K562 (cell line): ENCODE results near the gene RMND5A. TPM values are rescaled to one million over a fixed set of nuclear protein-coding genes. Genes with fewer than 3 reads are reported as not detected.
A peak's percentile ranks its signal among the peaks of the same experiment; 100 is the strongest.

Source experiments
- ATAC-seq: fragments of 200-7000 bp; cut with Tn5 transposase; 3 replicates; pipeline ENCODE4 v1.9.1; 2020; ENCODE audit warnings: moderate library complexity
- BruUV-seq: library from RNA; stranded (reverse); fragments of 400-500 nt; replicated peaks from 2 replicates; lab custom pipeline; 2021; lab: Mats Ljungman, UMichigan
- CTCF ChIA-PET: fragments of 300-600 bp; formaldehyde crosslinking; extraction: SDS; loops from one replicate; lab custom pipeline; 2021; ENCODE audit warnings: low intra/inter-chr PET ratio; lab: Yijun Ruan, JAX
- POLR2A ChIA-PET: fragments of 300-600, 350-650 bp; sonication (Branson Sonifier 250); formaldehyde crosslinking; extraction: SDS; loops from one replicate; lab custom pipeline; 2021; ENCODE audit warnings: antibody characterized with exemption, inconsistent platforms; lab: Yijun Ruan, JAX
- DNase-seq, 4 experiments: peaks; one replicate each; pipeline versions ENCODE4 v3.0.0 to v3.0.0-alpha.2; 2011 to 2018; ENCODE audit warnings: low spot score in 3 of 4, mixed read lengths in 3 of 4; ENCODE audit errors: extremely low read depth in 1 of 4
- FAIRE-seq: peaks from 2 replicates; lab custom pipeline; 2011; peaks lifted over from hg19 to GRCh38; lab: Jason Lieb, UNC
- H2AFZ ChIP-seq: 2 replicates; pipeline ENCODE4 v1.6.0; 2011; ENCODE audit warnings: low read depth, low read length, control low read depth, inconsistent platforms
- H3K27ac ChIP-seq: fragments of 200-600 bp; 3 replicates; pipeline ENCODE4 v1.8.0; 2011; ENCODE audit warnings: low read depth, mild to moderate bottlenecking, control low read depth, inconsistent platforms, low read length, moderate library complexity, mixed read lengths; ENCODE audit errors: extremely low read depth
- H3K27me3 ChIP-seq, 2 experiments: fragments of 300-600 bp in 1 of 2; 2 replicates in 1 of 2; 3 replicates in 1 of 2; pipeline versions ENCODE4 v1.6.0 to v1.8.0; 2011; ENCODE audit warnings: inconsistent platforms in 2 of 2, low read length in 2 of 2, mild to moderate bottlenecking in 1 of 2, mixed read lengths in 1 of 2, moderate library complexity in 1 of 2; ENCODE audit not compliant: control insufficient read depth in 2 of 2, insufficient read depth in 2 of 2
- H3K36me3 ChIP-seq: fragments of 300-600 bp; 3 replicates; pipeline ENCODE4 v1.8.0; 2011; ENCODE audit warnings: mild to moderate bottlenecking, low read length, inconsistent platforms; ENCODE audit not compliant: control insufficient read depth, insufficient read depth
- H3K4me1 ChIP-seq, 2 experiments: fragments of 200-600 bp in 1 of 2; replicated peaks in 1 of 2; 2 replicates in 1 of 2; 3 replicates in 1 of 2; pipeline versions ENCODE4 v1.5.1 to v1.8.0; 2011; ENCODE audit warnings: inconsistent platforms in 2 of 2, low read length in 2 of 2, mild to moderate bottlenecking in 1 of 2, mixed read lengths in 1 of 2, moderate library complexity in 1 of 2; ENCODE audit not compliant: control insufficient read depth in 2 of 2, insufficient read depth in 2 of 2
- H3K4me2 ChIP-seq: 2 replicates; pipeline ENCODE4 v1.6.1; 2011; ENCODE audit warnings: low read length, control low read depth, inconsistent platforms, mixed read lengths; ENCODE audit not compliant: insufficient read depth
- H3K4me3 ChIP-seq: fragments of 200-600 bp; sonication (generic), shearing (Covaris generic); 2 replicates; pipeline ENCODE4 v1.5.1; 2016; ENCODE audit warnings: control low read depth, inconsistent platforms
- H3K79me2 ChIP-seq: fragments of 200-600 bp; 3 replicates; pipeline ENCODE4 v1.8.0; 2011; ENCODE audit warnings: low read length, inconsistent platforms; ENCODE audit not compliant: control insufficient read depth, insufficient read depth
- H3K9ac ChIP-seq, 2 experiments: 2 replicates each; pipeline versions ENCODE4 v1.6.0 to v1.6.1; 2011; ENCODE audit warnings: low read depth in 2 of 2, low read length in 2 of 2, control low read depth in 1 of 2, inconsistent platforms in 1 of 2, mild to moderate bottlenecking in 1 of 2, mixed read lengths in 1 of 2; ENCODE audit not compliant: insufficient read depth in 1 of 2
- H3K9me1 ChIP-seq: one replicate; pipeline ENCODE4 v1.6.0; 2011; ENCODE audit warnings: inconsistent platforms, mild to moderate bottlenecking, low read length, moderate library complexity; ENCODE audit not compliant: control insufficient read depth, insufficient read depth
- H3K9me3 ChIP-seq: replicated peaks from 2 replicates; pipeline ENCODE4 v1.5.1; 2011; ENCODE audit warnings: low read depth, low read length, inconsistent platforms; ENCODE audit not compliant: control insufficient read depth, insufficient read depth
- H4K20me1 ChIP-seq: replicated peaks from 2 replicates; pipeline ENCODE4 v1.6.1; 2011; ENCODE audit warnings: low read length, inconsistent platforms, mixed read lengths; ENCODE audit not compliant: control insufficient read depth, insufficient read depth
- ATF3 ChIP-seq, 2 experiments: fragments of 450-650 bp in 1 of 2; sonication (generic) in 1 of 2; formaldehyde crosslinking in 1 of 2; IDR thresholded peaks in 1 of 2; conservative IDR thresholded peaks in 1 of 2; 2 replicates each; pipeline versions ENCODE4 v1.6.1 to v1.8.1; 2016 to 2023; ENCODE audit warnings: mild to moderate bottlenecking in 2 of 2, moderate library complexity in 2 of 2, inconsistent platforms in 1 of 2, missing genetic modification reagents in 1 of 2
- CREM ChIP-seq: IDR thresholded peaks from 2 replicates; pipeline ENCODE4 v1.6.1; 2014; ENCODE audit warnings: antibody characterized with exemption, low read depth
- ERF ChIP-seq: fragments of 450-650 bp; formaldehyde crosslinking; IDR thresholded peaks from 2 replicates; pipeline ENCODE4 v1.4.0; 2020; ENCODE audit warnings: mild to moderate bottlenecking, mixed read lengths
- KLF16 ChIP-seq: IDR thresholded peaks from 2 replicates; pipeline ENCODE4 v1.6.1; 2016; ENCODE audit warnings: antibody characterized with exemption
- SRSF7 ChIP-seq: fragments of 200-400 bp; formaldehyde crosslinking; optimal IDR thresholded peaks from 2 replicates; pipeline ENCODE3; 2017; ENCODE audit warnings: mild to moderate bottlenecking, low read depth, low read length
- WGBS: fragments of 100-300 bp; shearing (Covaris generic); methylation state at CpG from one replicate; pipeline ENCODE4 v1.1.6; 2016; ENCODE audit warnings: low coverage, mixed read lengths; ENCODE audit not compliant: insufficient coverage; ENCODE audit errors: missing lambda C conversion rate; 5-methylcytosine and 5-hydroxymethylcytosine counted together
- in situ Hi-C: fragments of 300-500 bp; cut with MboI; formaldehyde crosslinking; loops from 4 replicates; pipeline ENCODE4 v1.15.0; 2018; ENCODE audit warnings: inconsistent platforms, mixed read lengths
- intact Hi-C: fragments of 100-400 bp; cut with micrococcal nuclease; formaldehyde crosslinking; loops from 2 replicates; pipeline ENCODE4 v1.14.2; 2022
- polyA plus RNA-seq, 8 experiments: library from polyadenylated mRNA; depleted of rRNA in 4 of 8; stranded (reverse) in 5 of 8; unstranded in 3 of 8; fragments of >200 nt; fragmentation: Nextera tagmentation in 2 of 8; fragmentation: Illumina TruSeq in 1 of 8; extraction: Ambion mirVana in 2 of 8; extraction: Trizol in 1 of 8; gene quantifications; 2 replicates each; pipeline versions ENCODE4 v1.2.1 to v1.2.3, GENCODE V29; 2011 to 2014; ENCODE audit warnings: inconsistent platforms in 1 of 8, missing spikeins in 1 of 8
- total RNA-seq, 7 experiments: library from RNA; depleted of rRNA in 6 of 7; stranded (reverse); fragments of >200 nt in 6 of 7; fragmentation: Illumina TruSeq in 2 of 7; extraction: Trizol in 2 of 7; gene quantifications; 2 replicates each; pipeline versions ENCODE4 v1.2.1 to v1.2.3, GENCODE V29; 2011 to 2021; ENCODE audit warnings: low replicate concordance in 1 of 7

Gene RMND5A
- total and polyA plus RNA-seq, 9 of the 15 experiments (the other 6 are each of a cell fraction or from before 2014, with no cell fraction given), result 13.2 to 43.5 (median 34.1) TPM

GRCh38 chr2:86783615-86784339 lies 63.7 kb downstream of the RMND5A start:
- H3K9me1 ChIP-seq, result peaks cover 4% of the 10 kb centered on the region
- no peak overlapping the region for H3K4me3 ChIP-seq
- no peak overlapping the region for H2AFZ ChIP-seq
- no peak for FAIRE-seq
- H3K4me2 ChIP-seq, result no peak overlapping the region
- H3K79me2 ChIP-seq, result no peaks in the 10 kb centered on the region
- no peak for ATAC-seq
- ChIA-PET POLR2A (interaction anchor here (1.5 kb wide), 1 partner anchor 13 kb away, joined by 4 read pairs; no protein-coding TSS in a partner anchor), CTCF (no interaction called here)
- no peaks in the 10 kb centered on the region for H3K9me3 ChIP-seq
- H3K36me3 ChIP-seq, result no peaks in the 10 kb centered on the region
- H3K4me1 ChIP-seq, result peaks cover 0 to 1% of the 10 kb centered on the region in 2 experiments; a peak in 3 of 5 replicates
- DNase-seq, result no peak
- peaks cover 15 to 29% of the 10 kb centered on the region in 2 experiments; a peak in 4 of 5 replicates for H3K27me3 ChIP-seq
- intact Hi-C loops, result no loop called here
- 4% methylated on average over 8 of the region's 8 CpGs for WGBS
- BruUV-seq, result no TSS peak
- in situ Hi-C loops, result no loop called here
- TF ChIP-seq SRSF7, result no peak
- TF ChIP-seq CREM, result 0 out of 2 replicates have a peak, but pooled peaks have one; percentile 4
- TF ChIP-seq ATF3 (IDR thresholded peaks at IDR 0.05), result 0 out of 2 replicates have a peak, but pooled peaks have one; percentile 33
- no peak for TF ChIP-seq ATF3 (CRISPR knock-in tag; conservative IDR thresholded peaks at IDR 0.05)
- TF ChIP-seq KLF16, result no peak
- no peak for TF ChIP-seq ERF (CRISPR knock-in tag)
- H4K20me1 ChIP-seq, result no peaks in the 10 kb centered on the region
- no peak overlapping the region for H3K9ac ChIP-seq
- no peak overlapping the region for H3K27ac ChIP-seq
